GM04504 (cell line): ENCODE data around the gene PHC1.

Source experiments
- DNase-seq: peaks from one replicate; pipeline ENCODE4 v3.0.0-alpha.2; 2012; ENCODE audit warnings: low read depth

Gene PHC1

DNA sequence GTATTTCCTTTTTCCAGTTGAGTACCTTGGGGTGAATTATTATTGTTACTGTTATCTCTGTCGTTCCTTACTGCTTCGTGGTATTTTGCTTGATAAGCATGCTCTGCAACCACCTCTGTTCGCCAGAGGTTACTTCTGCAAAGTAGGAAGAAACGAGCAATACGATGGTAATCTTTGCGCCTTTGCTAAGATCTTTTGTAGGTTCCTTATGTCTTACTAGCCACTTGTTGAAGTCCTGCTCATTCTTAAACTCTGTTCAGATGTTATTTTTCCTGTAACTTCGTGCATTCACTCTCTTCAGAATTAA lies 35.9 kb downstream of the PHC1 start:
- DNase-seq, result no peak

GRCh38 chr12:8950702-8951478 lies 36.6 kb downstream of the PHC1 start:
- no peak for DNase-seq

DNA sequence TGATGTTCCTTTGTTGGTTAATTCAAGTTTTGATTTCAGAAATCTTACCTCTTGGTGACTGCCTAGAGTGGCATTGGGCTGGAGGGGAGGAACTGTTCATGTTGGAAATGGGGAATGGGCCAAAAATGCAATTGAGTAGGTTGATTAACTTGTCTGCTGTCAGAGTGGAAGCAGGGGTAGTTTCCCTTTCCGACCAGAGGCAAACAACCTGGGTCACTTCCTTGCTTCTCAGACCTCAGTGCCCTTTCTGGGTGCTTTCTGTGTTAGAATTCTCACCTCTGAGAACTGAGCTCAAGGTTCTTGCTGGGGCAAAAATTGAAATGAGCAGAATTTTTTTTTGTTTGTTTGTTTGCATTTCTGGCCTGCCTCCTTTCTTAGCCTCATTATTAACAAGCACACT lies 37.4 kb downstream of the PHC1 start:
- DNase-seq, result no peak

DNA sequence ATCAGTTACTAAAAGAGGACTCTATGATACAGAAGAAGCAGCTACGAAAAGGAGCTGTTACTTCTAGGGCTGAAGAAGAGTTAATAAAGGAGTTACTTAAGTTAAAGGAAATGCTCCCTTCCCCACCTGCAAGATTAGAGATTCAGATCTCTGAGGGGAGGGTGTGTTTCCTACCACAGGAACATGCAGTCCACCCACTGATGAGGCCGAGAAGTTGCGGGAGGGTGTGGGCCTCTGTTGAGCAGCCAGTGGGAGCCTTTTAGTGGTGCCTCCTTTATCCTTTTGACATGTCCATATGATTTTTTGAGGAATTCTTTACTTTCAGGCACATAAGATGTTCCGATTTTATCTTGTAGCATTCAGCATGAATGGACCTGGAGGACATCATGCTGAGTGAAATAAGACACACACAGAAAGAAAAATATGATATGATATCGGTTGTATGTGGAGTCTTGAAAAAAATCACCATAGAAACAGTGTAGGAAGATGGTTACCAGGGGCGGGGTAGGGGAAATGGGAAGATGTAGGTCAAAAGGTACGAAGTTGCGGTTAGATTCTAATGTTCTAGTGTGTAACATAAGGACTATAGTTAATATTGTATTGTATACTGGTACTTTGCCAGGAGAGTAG lies 39.6 kb downstream of the PHC1 start:
- no peak for DNase-seq

DNA sequence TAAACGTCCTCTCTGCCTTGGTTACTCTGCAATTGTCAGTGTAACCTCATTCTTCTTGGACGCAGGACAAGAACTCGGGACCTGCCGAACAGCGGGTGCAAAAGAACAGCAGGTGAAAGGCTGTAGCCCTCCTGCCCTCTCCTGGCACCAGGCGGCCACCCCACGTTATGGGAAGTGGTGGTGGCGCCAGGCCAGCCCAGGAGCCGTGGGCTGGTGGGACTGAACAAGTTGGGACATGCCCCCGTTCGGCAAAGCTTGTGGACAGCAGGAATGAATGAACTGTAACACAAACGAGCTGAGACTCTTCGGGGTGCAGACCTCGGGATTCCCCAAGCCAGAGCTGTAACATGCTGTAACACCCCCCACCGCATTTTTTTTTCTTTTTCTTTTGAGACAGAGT lies 41.8 kb downstream of the PHC1 start:
- DNase-seq, result no peak

GRCh38 chr12:8956772-8957171 lies 42.5 kb downstream of the PHC1 start:
- no peak for DNase-seq

DNA sequence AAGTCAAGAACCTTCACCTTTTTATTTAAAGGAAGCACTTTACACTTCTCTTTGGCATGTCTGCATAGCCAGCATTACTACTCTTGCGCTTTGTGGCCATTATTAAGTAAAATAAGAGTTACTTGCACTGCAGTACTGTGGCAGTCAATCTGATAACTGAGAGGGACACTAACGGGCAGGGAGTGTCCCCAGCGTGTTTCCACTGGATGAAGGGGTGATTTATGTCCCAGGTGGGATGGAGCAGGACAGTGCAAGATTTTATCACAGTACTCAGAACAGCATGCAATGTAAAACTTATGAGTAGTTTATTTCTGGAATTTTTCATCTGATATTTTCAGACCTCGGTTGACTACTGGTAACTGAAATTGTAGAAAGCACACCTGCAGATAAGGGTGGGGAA lies 43.3 kb downstream of the PHC1 start:
- no peak for DNase-seq

DNA sequence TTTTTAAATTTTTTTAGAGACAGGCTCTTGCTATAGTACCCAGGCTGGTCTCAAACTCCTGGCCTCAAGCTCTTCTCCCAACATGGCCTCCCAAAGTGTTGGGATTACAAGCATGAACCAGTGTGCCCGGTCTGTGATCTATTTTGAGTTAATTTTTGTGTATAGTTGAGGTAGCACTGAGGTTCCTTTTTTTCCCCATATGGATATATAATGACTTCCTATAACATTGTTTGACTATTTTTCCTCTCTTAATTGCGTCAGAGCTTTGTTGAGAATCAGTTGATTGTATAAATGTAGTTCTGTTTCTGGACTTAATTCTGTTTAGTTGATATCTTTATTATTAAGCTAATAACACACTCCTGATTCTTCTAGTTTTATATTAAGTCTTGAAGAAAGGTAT lies 43.8 kb downstream of the PHC1 start:
- no peak for DNase-seq

GRCh38 chr12:8960176-8960575 lies 45.9 kb downstream of the PHC1 start:
- DNase-seq, result no peak

- no peak for DNase-seq
These were observed 54.5 kb downstream of the PHC1 start for GRCh38 chr12:8968761-8969160.

GRCh38 chr12:8969861-8970411 lies 55.6 kb downstream of the PHC1 start:
- DNase-seq, result no peak

DNA sequence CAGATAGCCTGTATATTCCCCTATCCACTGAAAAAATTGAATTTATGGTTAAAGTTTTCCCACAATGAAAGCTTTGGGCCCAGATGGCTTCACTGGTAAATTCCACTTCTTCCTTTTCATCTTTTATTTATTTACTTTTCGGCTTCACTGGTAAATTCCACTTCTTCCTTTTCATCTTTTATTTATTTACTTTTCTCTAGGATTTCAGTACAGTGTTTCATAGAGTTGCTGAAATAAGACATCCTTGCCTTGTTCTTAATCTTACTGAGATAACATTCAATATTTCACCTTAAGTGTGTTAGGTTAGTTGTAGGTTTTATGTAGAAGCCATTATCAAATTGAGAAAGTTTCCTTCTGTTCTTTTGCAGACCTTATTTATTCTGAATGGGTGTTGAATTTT lies 56.1 kb downstream of the PHC1 start:
- no peak for DNase-seq

DNA sequence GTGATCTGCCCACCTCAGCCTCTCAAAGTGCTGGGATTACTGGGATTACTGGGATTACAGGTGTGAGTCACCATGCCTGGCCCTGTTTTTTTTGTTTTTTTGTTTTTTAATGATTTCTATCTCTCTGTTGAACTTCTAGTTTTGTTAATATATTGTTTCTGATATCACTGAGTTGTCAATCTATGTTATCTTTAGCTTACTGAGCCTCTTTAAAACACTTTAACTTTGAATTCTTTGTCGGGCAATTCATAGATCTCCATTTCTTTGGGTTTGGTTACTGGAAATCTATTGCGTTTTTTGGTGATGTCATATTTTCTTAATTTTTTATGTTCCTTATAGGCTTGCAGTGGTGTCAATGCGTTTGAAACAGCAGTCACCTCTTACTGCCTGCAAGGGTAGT lies 65.8 kb downstream of the PHC1 start:
- no peak for DNase-seq

- no peak for DNase-seq
These were observed 71.0 kb downstream of the PHC1 start for GRCh38 chr12:8985213-8985754.

DNA sequence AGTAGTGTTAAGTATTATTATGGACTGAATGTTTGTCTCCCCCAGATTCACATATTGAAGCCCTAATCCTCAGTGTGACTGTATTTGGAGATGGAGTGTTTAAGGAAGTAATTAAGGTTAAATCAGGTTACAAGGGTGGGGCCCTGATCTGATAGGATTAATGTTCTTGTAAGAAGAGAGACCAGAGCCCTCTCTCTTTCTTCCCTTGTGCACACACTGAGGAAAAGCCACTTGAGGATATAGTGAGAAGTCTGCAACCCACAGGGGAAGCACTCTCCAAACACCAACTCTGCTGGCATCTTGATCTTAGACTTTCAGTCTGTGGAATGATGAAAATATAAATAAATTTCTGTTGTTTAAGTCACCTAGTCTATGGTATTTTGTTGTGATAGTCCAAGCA lies 72.9 kb downstream of the PHC1 start:
- no peak for DNase-seq

DNA sequence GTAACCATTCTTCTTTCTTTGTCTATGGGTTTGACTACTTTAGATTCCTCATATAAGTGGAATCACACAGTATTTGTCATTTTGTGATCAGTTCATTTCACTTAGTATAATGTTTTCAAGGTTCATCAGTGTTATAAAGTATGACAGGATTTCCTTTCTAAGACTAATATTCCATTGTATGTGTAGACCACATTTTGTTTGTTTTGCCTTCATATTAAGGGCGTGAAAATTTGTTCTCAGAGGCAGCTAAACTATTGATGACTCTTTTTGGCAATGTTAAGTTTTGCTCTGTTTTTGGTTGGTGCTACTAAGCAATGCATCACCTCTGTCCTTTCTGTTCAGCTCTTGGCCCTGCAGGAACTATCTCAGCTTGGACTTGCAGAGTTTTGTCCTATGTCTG lies 73.4 kb downstream of the PHC1 start:
- DNase-seq, result no peak

DNA sequence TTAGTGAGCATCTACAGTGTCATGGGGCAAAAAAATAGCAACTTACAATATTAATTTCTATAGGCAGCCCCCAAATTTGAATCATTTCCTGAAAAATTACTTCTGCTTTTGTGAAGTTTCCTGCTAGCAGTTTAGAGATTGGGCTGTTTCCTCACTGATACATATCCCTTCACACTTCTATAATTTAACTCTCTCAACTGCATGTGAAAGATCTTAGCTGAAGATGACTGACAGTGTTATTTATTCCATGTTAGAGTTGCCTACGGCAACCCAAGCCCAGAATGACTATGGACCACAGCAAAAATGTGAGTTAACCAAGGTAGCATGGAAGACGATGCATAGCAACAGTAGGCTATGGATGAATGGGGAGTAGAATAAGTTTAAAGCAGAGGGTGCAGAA lies 75.1 kb downstream of the PHC1 start, which contains the start of gene KLRG1:
Gene KLRG1, plus strand, starts transcription at position 134 of the 400 bp plus-strand sequence. Its CDS starts 90 bp downstream, at position 224.
- DNase-seq, result no peak
